Endothelial cell of umbilical vein (primary cell): ENCODE results near the gene MED7. TPM values are rescaled to one million over a fixed set of nuclear protein-coding genes. Genes with fewer than 3 reads are reported as not detected.
A peak's percentile ranks its signal among the peaks of the same experiment; 100 is the strongest.

Experiments
- BruUV-seq: library from RNA; stranded (reverse); fragments of 400-500 nt; replicated peaks from 2 replicates; lab custom pipeline; 2021; lab: Mats Ljungman, UMichigan
- CTCF ChIA-PET: fragments of 300-600, 350-600 bp; sonication (Branson Sonifier 250); formaldehyde crosslinking; loops from one replicate; lab custom pipeline; 2021; ENCODE audit warnings: antibody characterized with exemption, inconsistent platforms; lab: Charles Lee
- POLR2A ChIA-PET: fragments of 300-600, 350-600 bp; sonication (Branson Sonifier 250); formaldehyde crosslinking; loops from one replicate; lab custom pipeline; 2021; ENCODE audit warnings: antibody characterized with exemption, inconsistent platforms; lab: Charles Lee
- DNase-seq: peaks from one replicate; pipeline ENCODE4 v3.0.0-alpha.2; 2011; ENCODE audit warnings: low read depth, low spot score
- FAIRE-seq: peaks from 2 replicates; lab custom pipeline; 2011; peaks lifted over from hg19 to GRCh38; lab: Jason Lieb, UNC
- H2AFZ ChIP-seq: 2 replicates; pipeline ENCODE4 v1.6.0; 2012; ENCODE audit warnings: low read depth, low read length, control low read depth, inconsistent platforms
- H3K27ac ChIP-seq: 2 replicates; pipeline ENCODE4 v1.5.1; 2011; ENCODE audit warnings: low read depth, mild to moderate bottlenecking, control low read depth, low read length, moderate library complexity; ENCODE audit not compliant: insufficient read depth
- H3K27me3 ChIP-seq, 2 experiments: 2 replicates each; pipeline versions ENCODE4 v1.6.0 to v1.6.1; 2011; ENCODE audit warnings: low read length in 2 of 2, mixed read lengths in 1 of 2; ENCODE audit not compliant: control insufficient read depth in 2 of 2, insufficient read depth in 2 of 2
- H3K36me3 ChIP-seq, 2 experiments: 2 replicates in 1 of 2; 3 replicates in 1 of 2; pipeline ENCODE4 v1.5.1; 2011; ENCODE audit warnings: low read length in 2 of 2, mild to moderate bottlenecking in 1 of 2, moderate library complexity in 1 of 2; ENCODE audit not compliant: control insufficient read depth in 2 of 2, insufficient read depth in 2 of 2; ENCODE audit errors: extremely low read depth in 1 of 2
- H3K4me1 ChIP-seq: 3 replicates; pipeline ENCODE4 v1.5.1; 2011; ENCODE audit warnings: mild to moderate bottlenecking, low read length; ENCODE audit not compliant: control insufficient read depth, insufficient read depth; ENCODE audit errors: extremely low read depth
- H3K4me2 ChIP-seq: 2 replicates; pipeline ENCODE4 v1.6.1; 2011; ENCODE audit warnings: low read length, control low read depth, mixed read lengths; ENCODE audit not compliant: insufficient read depth
- H3K4me3 ChIP-seq, 3 experiments: fragments of 200-600 bp in 1 of 3; sonication (generic), shearing (Covaris generic) in 1 of 3; replicated peaks in 1 of 3; 2 replicates each; pipeline ENCODE4 v1.5.1; 2011 to 2016; ENCODE audit warnings: control low read depth in 3 of 3, low read length in 3 of 3, mild to moderate bottlenecking in 2 of 3, inconsistent platforms in 1 of 3, low read depth in 1 of 3, moderate library complexity in 1 of 3; ENCODE audit not compliant: insufficient read depth in 1 of 3
- H3K79me2 ChIP-seq: 2 replicates; pipeline ENCODE4 v1.6.0; 2012; ENCODE audit warnings: low read length, inconsistent platforms; ENCODE audit not compliant: control insufficient read depth, insufficient read depth
- H3K9ac ChIP-seq: replicated peaks from 2 replicates; pipeline ENCODE3; 2011; ENCODE audit warnings: low read length, control low read depth; ENCODE audit not compliant: insufficient read depth; ENCODE audit errors: extremely low read depth
- H3K9me1 ChIP-seq: replicated peaks from 3 replicates; pipeline ENCODE4 v1.6.0; 2011; ENCODE audit warnings: mild to moderate bottlenecking, low read length; ENCODE audit not compliant: control insufficient read depth, insufficient read depth; ENCODE audit errors: extremely low read depth
- H3K9me3 ChIP-seq: replicated peaks from 2 replicates; pipeline ENCODE4 v1.5.1; 2012; ENCODE audit warnings: low read length, inconsistent platforms; ENCODE audit not compliant: control insufficient read depth, insufficient read depth
- H4K20me1 ChIP-seq: replicated peaks from 2 replicates; pipeline ENCODE3; 2011; ENCODE audit warnings: mild to moderate bottlenecking, low read length; ENCODE audit not compliant: control insufficient read depth, insufficient read depth; ENCODE audit errors: extremely low read depth
- CTCF ChIP-seq, 2 donors: IDR thresholded peaks; 1 replicate in 1 of 2; 2 replicates in 1 of 2; pipeline ENCODE4 v1.5.1; 2011; ENCODE audit warnings: low read length in 2 of 2, mild to moderate bottlenecking in 2 of 2, moderate library complexity in 2 of 2, control low read depth in 1 of 2, inconsistent platforms in 1 of 2, low read depth in 1 of 2; ENCODE audit not compliant: insufficient read depth in 1 of 2; ENCODE audit errors: extremely low read depth in 1 of 2
- EZH2 ChIP-seq: IDR thresholded peaks from 2 replicates; pipeline ENCODE4 v1.6.1; 2012; ENCODE audit warnings: borderline replicate concordance, low read depth, mild to moderate bottlenecking, moderate library complexity, low read length, inconsistent platforms; ENCODE audit not compliant: severe bottlenecking
- dilution Hi-C: fragments of 300-500 bp; cut with MboI; formaldehyde crosslinking; loops from one replicate; pipeline ENCODE4 v1.15.0; 2019; ENCODE audit warnings: low sequenced_read_pairs; ENCODE audit not compliant: extremely low pct_ligation_motif_present
- intact Hi-C: fragments of 100-400 bp; cut with micrococcal nuclease; formaldehyde crosslinking; loops from one replicate; pipeline ENCODE4 v1.10.0; 2022
- polyA plus RNA-seq, 4 experiments: library from polyadenylated mRNA; depleted of rRNA in 3 of 4; stranded (reverse) in 3 of 4; unstranded in 1 of 4; fragments of >200 nt; gene quantifications; 2 replicates each; pipeline versions ENCODE4 v1.2.1 to v1.2.3, GENCODE V29; 2011 to 2012; ENCODE audit warnings: missing spikeins in 1 of 4
- total RNA-seq: library from RNA; stranded (reverse); gene quantifications from 2 replicates; pipeline ENCODE4 v1.2.3, GENCODE V29; 2021

The MED7 gene
- total and polyA plus RNA-seq, 2 donors (not counting 3 experiments of a cell fraction or from before 2014, with no cell fraction given) = 4.3 to 9.2 TPM

- H2AFZ ChIP-seq = no peak overlapping the region
- intact Hi-C loops (loop anchor here (1.0 to 5.0 kb wide), 2 partner anchors 103 to 163 kb away; no protein-coding TSS in a partner anchor), dilution Hi-C loops (no loop called here)
- POLR2A ChIA-PET = no interaction called here
- no peaks in the 10 kb centered on the region for H3K4me1 ChIP-seq
- H3K36me3 ChIP-seq = no peaks in the 10 kb centered on the region
- DNase-seq (peak; percentile 59), FAIRE-seq (peak; percentile 76)
- H4K20me1 ChIP-seq = no peaks in the 10 kb centered on the region
- no TSS peak for BruUV-seq
- no peak overlapping the region for H3K27ac ChIP-seq
- no peaks in the 10 kb centered on the region for H3K79me2 ChIP-seq
- H3K4me2 ChIP-seq = no peak overlapping the region
- TF ChIP-seq EZH2 (no peak), CTCF (IDR thresholded peaks at IDR 0.05; ENCODE audit: extremely low read depth in 1 of 2, insufficient read depth in 1 of 2, low read depth in 1 of 2, low read length in 2 of 2) (peak; percentile 80 to 81)
- no peak overlapping the region for H3K4me3 ChIP-seq
- CTCF ChIA-PET = interaction anchor here (0.6 to 2.3 kb wide), 26 partner anchors 9 to 1958 kb away, joined by 3 to 15 read pairs (median 4); partner anchors contain the start of gene LSM11
- H3K9me1 ChIP-seq = no peaks in the 10 kb centered on the region
- no peak overlapping the region for H3K9ac ChIP-seq
- H3K9me3 ChIP-seq = no peaks in the 10 kb centered on the region
- no peaks in the 10 kb centered on the region for H3K27me3 ChIP-seq
These were observed 6.3 kb upstream of the MED7 start for GRCh38 chr5:157148734-157149615.
